Uterus (tissue), 4 donors: Measurements from ENCODE around the gene CACNA1B. TPM values are rescaled to one million over a fixed set of nuclear protein-coding genes. Genes with fewer than 3 reads are reported as not detected.

ENCODE experiments used
- DNase-seq, 2 donors: peaks; one replicate each; pipeline ENCODE4 v3.0.0-alpha.2; 2019 to 2020
- H3K27ac ChIP-seq, 2 donors: fragments of 200-600 bp; sonication (generic); 1 replicate in 1 of 2; 2 replicates in 1 of 2; pipeline ENCODE4 v1.5.1; 2016 to 2018
- H3K27me3 ChIP-seq, 2 donors: fragments of 200-600 bp; sonication (generic); one replicate each; pipeline ENCODE4 v1.5.1; 2018 to 2019; ENCODE audit warnings: control low read depth in 1 of 2
- H3K36me3 ChIP-seq, 2 donors: fragments of 200-600 bp; sonication (generic); one replicate each; pipeline ENCODE4 v1.5.1; 2019; ENCODE audit warnings: control low read depth in 1 of 2
- H3K4me1 ChIP-seq, 2 donors: fragments of 200-600 bp; sonication (generic); one replicate each; pipeline ENCODE4 v1.5.1; 2018 to 2019; ENCODE audit warnings: control low read depth in 1 of 2
- H3K4me3 ChIP-seq, 2 donors: fragments of 200-600 bp; sonication (generic); 1 replicate in 1 of 2; 2 replicates in 1 of 2; pipeline ENCODE4 v1.5.1; 2018 to 2019; ENCODE audit warnings: mild to moderate bottlenecking in 1 of 2
- H3K9me3 ChIP-seq, 2 donors: fragments of 200-600 bp; sonication (generic); one replicate each; pipeline ENCODE4 v1.5.1; 2019; ENCODE audit warnings: control low read depth in 1 of 2
- CTCF ChIP-seq, 4 experiments: fragments of 200-600 bp in 2 of 4; fragments of 450-650 bp in 2 of 4; sonication (generic) in 2 of 4; IDR thresholded peaks; one replicate each; pipeline ENCODE4 v1.5.1; 2016 to 2019; ENCODE audit warnings: antibody characterized with exemption in 4 of 4, mild to moderate bottlenecking in 2 of 4, moderate library complexity in 1 of 4
- POLR2A ChIP-seq, 2 donors: fragments of 450-650 bp; IDR thresholded peaks; one replicate each; pipeline ENCODE4 v1.6.1; 2016; ENCODE audit warnings: antibody characterized with exemption in 2 of 2, mild to moderate bottlenecking in 1 of 2, moderate library complexity in 1 of 2
- intact Hi-C: fragments of 100-400 bp; cut with DNase I; formaldehyde crosslinking; loops from one replicate; pipeline ENCODE4 v1.15.1; 2023; ENCODE audit warnings: low total_unique reads
- total RNA-seq, 4 donors: library from RNA; depleted of rRNA in 3 of 4; stranded (reverse); fragments of >200 nt in 3 of 4; gene quantifications; one replicate each; pipeline versions ENCODE4 v1.1.0 to v1.2.4, GENCODE V29; 2014 to 2023
- donor health status: DM: yes; HTN: yes; CAD: no.

Gene CACNA1B
- total RNA-seq, 4 donors from 2014 or later: 0.12 to 0.97 TPM; not detected in 2

- intact Hi-C loops: no loop called here
- H3K36me3 ChIP-seq: no peaks in the 10 kb centered on the region
- no peaks in the 10 kb centered on the region for H3K4me1 ChIP-seq
- H3K27me3 ChIP-seq: no peaks in the 10 kb centered on the region
- no peak for DNase-seq
- H3K27ac ChIP-seq: no peak overlapping the region
- no peak for TF ChIP-seq POLR2A (IDR thresholded peaks at IDR 0.05)
- TF ChIP-seq CTCF (IDR thresholded peaks at IDR 0.05): no peak
- no peak overlapping the region for H3K4me3 ChIP-seq
- H3K9me3 ChIP-seq: no peaks in the 10 kb centered on the region
These were observed 181.6 kb downstream of the CACNA1B start for GRCh38 chr9:138059196-138059595.

DNA sequence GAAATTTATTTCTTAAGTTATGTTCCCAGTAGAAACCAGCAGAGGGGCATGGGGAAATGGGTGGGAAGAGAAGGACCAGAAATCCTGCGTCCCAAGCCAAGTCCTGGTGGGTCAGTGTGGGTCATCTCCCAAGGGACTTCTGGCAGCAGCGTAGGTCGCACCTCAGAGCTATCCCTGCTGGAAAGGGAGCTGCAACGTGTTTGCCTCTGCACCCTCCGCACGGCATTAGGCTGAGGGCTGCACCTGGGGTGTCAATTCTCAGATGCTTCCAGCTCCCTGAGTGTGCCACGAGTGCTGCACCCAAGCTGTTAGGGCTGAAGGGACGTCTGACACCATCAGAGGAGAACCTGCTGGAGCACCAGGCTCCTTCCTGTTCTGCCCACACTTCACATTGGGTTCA is 182.8 kb downstream of the CACNA1B start:
- Histone ChIP-seq H3K36me3 (no peaks in the 10 kb centered on the region), H3K27me3 (no peaks in the 10 kb centered on the region), H3K4me3 (no peak overlapping the region), H3K4me1 (no peaks in the 10 kb centered on the region), H3K9me3 (no peaks in the 10 kb centered on the region), H3K27ac (no peak overlapping the region)
- no peak for DNase-seq
- TF ChIP-seq POLR2A (IDR thresholded peaks at IDR 0.05) (no peak), CTCF (IDR thresholded peaks at IDR 0.05) (no peak)
- intact Hi-C loops: no loop called here

DNA sequence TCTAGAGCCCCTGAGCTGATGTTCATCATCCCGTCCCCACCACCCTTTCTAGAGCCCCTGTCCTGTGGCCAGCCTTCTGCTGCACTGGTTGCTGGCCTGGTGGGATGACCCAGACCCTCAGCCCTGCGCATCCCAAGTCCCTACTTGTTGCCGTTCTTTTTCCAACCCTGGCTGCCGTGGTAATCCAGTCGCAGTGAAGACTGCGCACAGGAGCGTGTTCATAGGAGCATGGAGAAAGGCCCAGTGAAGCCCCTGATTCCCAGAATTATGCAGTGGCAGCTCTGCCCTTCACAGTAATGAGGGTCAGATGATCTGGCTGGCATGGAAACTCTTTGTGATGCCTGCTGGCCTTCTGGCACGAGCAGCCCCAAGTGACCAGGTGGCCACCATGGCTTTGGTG is 183.3 kb downstream of the CACNA1B start:
- intact Hi-C loops: no loop called here
- no peak for DNase-seq

DNA sequence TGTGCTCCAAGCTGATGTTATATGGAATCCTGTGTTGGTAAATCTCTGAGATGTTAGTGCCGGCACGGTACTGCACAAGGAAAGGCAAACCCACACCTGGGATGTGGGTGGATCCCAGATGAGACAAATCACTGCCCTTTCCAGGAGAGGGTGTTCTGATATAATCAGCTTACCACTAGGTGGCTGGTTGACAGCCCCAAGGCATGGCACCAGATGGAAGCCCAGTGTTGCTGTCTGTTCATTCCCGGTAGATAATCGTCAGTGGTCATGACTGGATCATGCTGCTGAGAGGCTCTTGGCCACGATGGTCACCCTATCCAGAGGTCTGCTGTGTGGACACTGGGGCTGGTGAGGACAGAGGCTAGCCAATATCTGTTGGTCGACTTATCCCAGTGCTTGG is 184.0 kb downstream of the CACNA1B start:
- Histone ChIP-seq H3K4me3 (no peak overlapping the region), H3K9me3 (no peaks in the 10 kb centered on the region), H3K4me1 (no peaks in the 10 kb centered on the region), H3K27me3 (no peaks in the 10 kb centered on the region), H3K36me3 (no peaks in the 10 kb centered on the region), H3K27ac (no peak overlapping the region)
- intact Hi-C loops: no loop called here
- no peak for TF ChIP-seq POLR2A (IDR thresholded peaks at IDR 0.05)
- no peak for TF ChIP-seq CTCF (IDR thresholded peaks at IDR 0.05)
- DNase-seq: no peak

More for the DNA sequence above, 183.3 kb downstream of the CACNA1B start:
- no peaks in the 10 kb centered on the region for H3K36me3 ChIP-seq
- H3K27me3 ChIP-seq: no peaks in the 10 kb centered on the region
- H3K9me3 ChIP-seq: no peaks in the 10 kb centered on the region
- no peak overlapping the region for H3K4me3 ChIP-seq
- no peak for TF ChIP-seq CTCF (IDR thresholded peaks at IDR 0.05)
- no peak for TF ChIP-seq POLR2A (IDR thresholded peaks at IDR 0.05)
- no peaks in the 10 kb centered on the region for H3K4me1 ChIP-seq
- H3K27ac ChIP-seq: no peak overlapping the region

DNA sequence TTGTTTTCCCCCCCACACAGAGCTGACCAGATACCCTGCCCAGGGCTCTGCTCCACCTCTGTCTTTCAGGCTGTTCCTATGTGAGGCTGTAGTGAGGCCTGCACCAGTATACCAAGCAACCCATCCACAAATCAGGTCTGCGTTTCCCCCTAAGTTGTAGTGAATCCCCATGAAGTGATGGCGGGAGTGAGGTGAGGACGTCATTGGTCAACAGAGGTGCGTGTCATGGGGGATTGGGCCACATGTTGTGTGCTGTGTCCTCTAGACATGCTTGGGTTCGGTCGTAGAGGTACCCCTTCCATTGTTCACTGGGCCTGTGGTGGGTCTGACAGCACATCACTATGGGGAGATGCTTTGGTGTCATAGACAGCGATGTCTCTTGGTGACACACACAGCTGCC is 184.6 kb downstream of the CACNA1B start:
- no peaks in the 10 kb centered on the region for H3K4me1 ChIP-seq
- no peaks in the 10 kb centered on the region for H3K27me3 ChIP-seq
- H3K9me3 ChIP-seq: no peaks in the 10 kb centered on the region
- no peak for DNase-seq
- no peaks in the 10 kb centered on the region for H3K36me3 ChIP-seq
- intact Hi-C loops: no loop called here
- H3K4me3 ChIP-seq: no peak overlapping the region
- no peak for TF ChIP-seq CTCF (IDR thresholded peaks at IDR 0.05)
- TF ChIP-seq POLR2A (IDR thresholded peaks at IDR 0.05): no peak
- H3K27ac ChIP-seq: no peak overlapping the region
